Endodermal cell (in vitro differentiated cells): ENCODE measurements around the gene TUBB3. TPM values are rescaled to one million over a fixed set of nuclear protein-coding genes. Genes with fewer than 3 reads are reported as not detected.

Source experiments
- DNase-seq: peaks from one replicate; pipeline ENCODE4 v3.0.0-alpha.2; 2017
- H3K27ac ChIP-seq: 2 replicates; pipeline ENCODE4 v1.5.1; 2013; ENCODE audit warnings: mild to moderate bottlenecking, low read depth, low read length, moderate library complexity
- H3K27me3 ChIP-seq: 2 replicates; pipeline ENCODE4 v1.6.1; 2013; ENCODE audit warnings: mild to moderate bottlenecking, low read length, moderate library complexity; ENCODE audit not compliant: insufficient read depth, control insufficient read depth, poor library complexity, severe bottlenecking
- H3K36me3 ChIP-seq: 2 replicates; pipeline ENCODE4 v1.7.0; 2013; ENCODE audit warnings: mild to moderate bottlenecking, low read length, moderate library complexity; ENCODE audit not compliant: control insufficient read depth, insufficient read depth
- H3K4me1 ChIP-seq: one replicate; pipeline ENCODE4 v1.7.0; 2013; ENCODE audit warnings: low read length; ENCODE audit not compliant: control insufficient read depth, insufficient read depth
- H3K4me3 ChIP-seq: 2 replicates; pipeline ENCODE4 v1.5.1; 2013; ENCODE audit warnings: mild to moderate bottlenecking, low read length, moderate library complexity
- H3K9ac ChIP-seq: 2 replicates; pipeline ENCODE4 v1.6.1; 2013; ENCODE audit warnings: mild to moderate bottlenecking, low read length, moderate library complexity; ENCODE audit not compliant: poor library complexity, severe bottlenecking; ENCODE audit errors: extremely low read depth
- H3K9me3 ChIP-seq: 2 replicates; pipeline ENCODE4 v1.6.1; 2013; ENCODE audit warnings: mild to moderate bottlenecking, low read length, moderate library complexity; ENCODE audit not compliant: control insufficient read depth
- H3K27ac Mint-ChIP-seq: 2 replicates; pipeline ENCODE4 v1.8.0; 2020; ENCODE audit warnings: mixed read lengths
- H3K27me3 Mint-ChIP-seq: 2 replicates; pipeline ENCODE4 v1.8.0; 2021; ENCODE audit warnings: mild to moderate bottlenecking, mixed read lengths; ENCODE audit not compliant: insufficient read depth
- H3K36me3 Mint-ChIP-seq: 2 replicates; pipeline ENCODE4 v1.8.0; 2020; ENCODE audit warnings: low read depth, mixed read lengths
- H3K4me1 Mint-ChIP-seq: 2 replicates; pipeline ENCODE4 v1.8.0; 2020; ENCODE audit warnings: mixed read lengths
- H3K4me3 Mint-ChIP-seq: 2 replicates; pipeline ENCODE4 v1.8.0; 2020; ENCODE audit warnings: mild to moderate bottlenecking, moderate library complexity, mixed read lengths
- H3K9me3 Mint-ChIP-seq: 2 replicates; pipeline ENCODE4 v1.8.0; 2020; ENCODE audit warnings: mild to moderate bottlenecking, mixed read lengths
- WGBS, 2 experiments: methylation state at CpG; one replicate each; pipeline versions ENCODE4 v1.1.5 to v1.1.7; 2013; ENCODE audit warnings: missing lambda C conversion rate in 2 of 2, mixed read lengths in 1 of 2; ENCODE audit not compliant: insufficient coverage in 1 of 2, insufficient read length in 1 of 2; 5-methylcytosine and 5-hydroxymethylcytosine counted together
- total RNA-seq, 2 donors: library from RNA; stranded (reverse); fragmentation: NEBNext Ultra II Directional in 1 of 2; extraction: Animal tissue kit (Norgen Biotek cat#: 25700) in 1 of 2; gene quantifications; 2 replicates in 1 of 2; 3 replicates in 1 of 2; pipeline ENCODE4 v1.2.1, GENCODE V29; 2021
- TF ChIP-seq, protein P1 (sequence below): fragments of 200-600 bp; sonication (generic); conservative IDR thresholded peaks from 2 replicates; pipeline ENCODE4 v1.5.0; 2021; ENCODE audit warnings: antibody characterized with exemption, mild to moderate bottlenecking

Gene TUBB3
- total RNA-seq, 2 donors from 2014 or later: 109 to 140 TPM

DNA sequence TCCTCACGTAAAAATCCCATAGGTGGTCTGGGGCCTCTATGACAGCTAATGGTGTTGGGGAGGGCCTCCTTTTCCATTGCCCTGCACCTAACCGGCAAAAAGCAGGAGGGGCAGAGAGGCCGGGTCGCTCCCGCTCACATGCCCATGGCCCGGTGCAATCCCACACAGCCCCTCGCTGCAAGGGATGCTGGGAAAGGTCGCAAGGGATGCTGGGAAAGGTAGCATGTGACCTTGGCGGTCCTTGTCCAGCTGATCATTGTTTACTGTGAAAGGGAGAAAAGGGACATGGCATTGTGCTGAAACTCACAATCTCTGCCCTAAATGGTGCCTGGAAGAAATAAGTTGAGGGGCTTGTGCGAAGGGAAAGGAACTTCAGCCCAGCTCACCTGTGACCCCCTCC lies 35.5 kb downstream of the TUBB3 start:
- Histone ChIP-seq H3K4me3 (no peak overlapping the region), H3K27ac (no peak overlapping the region), H3K36me3 (peaks cover 34% of the 10 kb centered on the region), H3K4me1 (no peaks in the 10 kb centered on the region), H3K9me3 (no peaks in the 10 kb centered on the region), H3K9ac (no peak overlapping the region), H3K27me3 (no peaks in the 10 kb centered on the region)
- Mint-ChIP-seq H3K36me3 (peaks cover 54% of the 10 kb centered on the region), H3K4me3 (no peak overlapping the region), H3K4me1 (no peaks in the 10 kb centered on the region), H3K27ac (no peak overlapping the region), H3K27me3 (no peaks in the 10 kb centered on the region), H3K9me3 (no peaks in the 10 kb centered on the region)
- DNase-seq: no peak
- 96 to 100% methylated on average over 4 to 10 of the region's 10 CpGs for WGBS, 2 experiments
- TF ChIP-seq, protein P1, sequence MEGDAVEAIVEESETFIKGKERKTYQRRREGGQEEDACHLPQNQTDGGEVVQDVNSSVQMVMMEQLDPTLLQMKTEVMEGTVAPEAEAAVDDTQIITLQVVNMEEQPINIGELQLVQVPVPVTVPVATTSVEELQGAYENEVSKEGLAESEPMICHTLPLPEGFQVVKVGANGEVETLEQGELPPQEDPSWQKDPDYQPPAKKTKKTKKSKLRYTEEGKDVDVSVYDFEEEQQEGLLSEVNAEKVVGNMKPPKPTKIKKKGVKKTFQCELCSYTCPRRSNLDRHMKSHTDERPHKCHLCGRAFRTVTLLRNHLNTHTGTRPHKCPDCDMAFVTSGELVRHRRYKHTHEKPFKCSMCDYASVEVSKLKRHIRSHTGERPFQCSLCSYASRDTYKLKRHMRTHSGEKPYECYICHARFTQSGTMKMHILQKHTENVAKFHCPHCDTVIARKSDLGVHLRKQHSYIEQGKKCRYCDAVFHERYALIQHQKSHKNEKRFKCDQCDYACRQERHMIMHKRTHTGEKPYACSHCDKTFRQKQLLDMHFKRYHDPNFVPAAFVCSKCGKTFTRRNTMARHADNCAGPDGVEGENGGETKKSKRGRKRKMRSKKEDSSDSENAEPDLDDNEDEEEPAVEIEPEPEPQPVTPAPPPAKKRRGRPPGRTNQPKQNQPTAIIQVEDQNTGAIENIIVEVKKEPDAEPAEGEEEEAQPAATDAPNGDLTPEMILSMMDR: no peak

DNA sequence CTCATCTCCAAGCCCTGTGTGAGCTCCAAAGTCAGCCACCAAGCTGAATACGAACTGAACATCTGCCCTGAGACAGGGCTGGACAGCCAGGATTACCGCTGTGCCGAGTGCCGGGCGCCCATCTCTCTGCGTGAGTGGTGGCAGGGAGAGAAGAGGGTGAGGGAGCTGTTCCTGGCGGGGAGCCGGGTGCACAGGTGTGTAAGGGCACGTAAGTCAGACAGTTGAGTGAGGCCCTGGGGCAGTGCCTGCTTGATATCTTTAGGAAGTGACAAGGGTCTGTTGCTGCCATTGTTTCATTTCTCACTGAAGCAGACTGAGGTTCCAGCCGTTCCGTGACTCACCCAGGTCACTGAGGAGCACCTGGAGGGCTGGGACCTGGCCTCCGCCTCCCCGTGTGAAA lies 37.8 kb downstream of the TUBB3 start:
- peaks cover 35% of the 10 kb centered on the region for H3K36me3 ChIP-seq
- TF ChIP-seq, protein P1: no peak
- no peak for DNase-seq
- no peak overlapping the region for H3K9ac ChIP-seq
- Mint-ChIP-seq H3K4me3 (no peak overlapping the region), H3K27me3 (no peaks in the 10 kb centered on the region), H3K27ac (no peak overlapping the region), H3K9me3 (no peaks in the 10 kb centered on the region), H3K4me1 (no peaks in the 10 kb centered on the region), H3K36me3 (peaks cover 47% of the 10 kb centered on the region)
- no peaks in the 10 kb centered on the region for H3K27me3 ChIP-seq
- no peaks in the 10 kb centered on the region for H3K4me1 ChIP-seq
- H3K9me3 ChIP-seq: no peaks in the 10 kb centered on the region
- no peak overlapping the region for H3K27ac ChIP-seq
- 91 to 92% methylated on average over 4 to 13 of the region's 13 CpGs for WGBS, 2 experiments
- no peak overlapping the region for H3K4me3 ChIP-seq

DNA sequence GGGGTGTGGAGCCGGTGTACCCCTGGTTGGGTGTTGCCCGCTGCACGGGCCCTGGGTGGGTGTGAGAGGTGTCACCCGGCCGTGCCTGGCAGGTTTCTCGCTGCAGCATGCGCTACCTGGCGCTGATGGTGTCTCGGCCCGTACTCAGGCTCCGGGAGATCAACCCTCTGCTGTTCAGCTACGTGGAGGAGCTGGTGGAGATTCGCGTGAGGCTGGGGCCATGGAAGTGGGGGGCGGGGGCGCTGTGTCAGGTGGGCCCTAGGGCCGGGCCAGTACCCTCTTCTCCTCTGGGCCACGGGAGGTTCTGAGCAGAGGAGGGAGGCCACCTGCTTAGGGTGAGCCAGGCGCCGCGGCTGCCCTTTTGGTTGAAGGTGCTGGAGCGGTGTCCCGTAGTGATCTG lies 38.8 kb downstream of the TUBB3 start:
- Histone ChIP-seq H3K27me3 (no peaks in the 10 kb centered on the region), H3K9me3 (no peaks in the 10 kb centered on the region), H3K27ac (no peak overlapping the region), H3K4me3 (no peak overlapping the region), H3K4me1 (no peaks in the 10 kb centered on the region), H3K36me3 (peaks cover 32% of the 10 kb centered on the region), H3K9ac (no peak overlapping the region)
- Mint-ChIP-seq H3K4me3 (no peak overlapping the region), H3K27me3 (no peaks in the 10 kb centered on the region), H3K27ac (no peak overlapping the region), H3K9me3 (no peaks in the 10 kb centered on the region), H3K36me3 (peaks cover 45% of the 10 kb centered on the region), H3K4me1 (no peaks in the 10 kb centered on the region)
- no peak for DNase-seq
- TF ChIP-seq, protein P1: no peak
- WGBS, 2 experiments: 94 to 98% methylated on average over 14 to 23 of the region's 23 CpGs
